ENCODE measurements around the gene PCIF1. TPM values are rescaled to one million over a fixed set of nuclear protein-coding genes. Genes with fewer than 3 reads are reported as not detected.
A peak's percentile ranks its signal among the peaks of the same experiment; 100 is the strongest.

Gene PCIF1
- total RNA-seq, 1 donor, result 12.7 TPM

DNA sequence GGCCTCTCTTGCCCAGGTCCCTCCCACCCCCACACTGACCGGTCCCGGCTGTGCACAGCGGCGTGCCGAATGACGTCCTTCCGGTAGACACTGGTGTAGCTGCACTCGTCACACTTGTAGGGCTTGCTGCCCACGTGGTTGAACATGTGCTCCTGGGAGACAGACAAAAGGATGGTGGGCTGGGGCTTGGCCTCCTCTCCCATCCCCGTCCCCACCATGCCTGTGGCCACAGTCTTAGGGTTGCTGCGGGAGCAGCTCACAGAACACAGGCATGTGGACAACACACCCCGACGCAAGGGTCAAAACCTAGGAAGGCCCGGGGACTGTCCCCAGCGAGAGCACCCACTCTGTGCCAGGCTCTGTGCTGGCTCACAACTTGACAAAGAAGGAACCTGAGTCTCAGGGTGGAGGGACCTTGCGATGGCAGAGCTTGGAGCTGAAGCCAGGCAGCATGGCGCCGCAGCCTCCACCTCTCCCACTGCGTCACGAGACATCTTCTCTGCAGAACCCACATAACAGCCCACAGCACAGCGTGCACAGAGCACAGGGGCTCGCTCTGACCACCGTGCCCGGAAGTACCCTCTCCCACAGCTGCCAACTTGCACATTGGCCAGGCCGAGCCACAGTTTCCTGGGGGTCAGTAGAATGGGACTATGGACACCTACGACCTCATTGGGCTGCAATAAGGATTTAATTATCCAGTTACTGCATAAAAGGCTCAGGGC is 27.7 kb downstream of the PCIF1 start:
- Histone ChIP-seq H3K27me3 (ENCODE audit: insufficient read depth, low read length) (no peaks in the 10 kb centered on the region), H3K4me3 (ENCODE audit: insufficient read depth, low read length) (no peak overlapping the region), H4K20me1 (ENCODE audit: insufficient read depth, low read length) (peaks cover 11% of the 10 kb centered on the region), H2AFZ (ENCODE audit: low read length) (no peak overlapping the region), H3K27ac (ENCODE audit: low read depth, low read length) (no peak overlapping the region), H3K9me3 (ENCODE audit: low read depth, low read length) (no peaks in the 10 kb centered on the region), H3K4me1 (ENCODE audit: insufficient read depth, low read length) (no peaks in the 10 kb centered on the region), H3K4me2 (ENCODE audit: insufficient read depth, low read length) (no peak overlapping the region), H3K36me3 (ENCODE audit: insufficient read depth, low read length) (peaks cover 94% of the 10 kb centered on the region), H3K79me2 (ENCODE audit: insufficient read depth, low read length) (peaks cover 2% of the 10 kb centered on the region)
- peak; percentile 39 for DNase-seq (ENCODE audit: insufficient read length, low spot score, missing footprints)
- TF ChIP-seq, protein P1, sequence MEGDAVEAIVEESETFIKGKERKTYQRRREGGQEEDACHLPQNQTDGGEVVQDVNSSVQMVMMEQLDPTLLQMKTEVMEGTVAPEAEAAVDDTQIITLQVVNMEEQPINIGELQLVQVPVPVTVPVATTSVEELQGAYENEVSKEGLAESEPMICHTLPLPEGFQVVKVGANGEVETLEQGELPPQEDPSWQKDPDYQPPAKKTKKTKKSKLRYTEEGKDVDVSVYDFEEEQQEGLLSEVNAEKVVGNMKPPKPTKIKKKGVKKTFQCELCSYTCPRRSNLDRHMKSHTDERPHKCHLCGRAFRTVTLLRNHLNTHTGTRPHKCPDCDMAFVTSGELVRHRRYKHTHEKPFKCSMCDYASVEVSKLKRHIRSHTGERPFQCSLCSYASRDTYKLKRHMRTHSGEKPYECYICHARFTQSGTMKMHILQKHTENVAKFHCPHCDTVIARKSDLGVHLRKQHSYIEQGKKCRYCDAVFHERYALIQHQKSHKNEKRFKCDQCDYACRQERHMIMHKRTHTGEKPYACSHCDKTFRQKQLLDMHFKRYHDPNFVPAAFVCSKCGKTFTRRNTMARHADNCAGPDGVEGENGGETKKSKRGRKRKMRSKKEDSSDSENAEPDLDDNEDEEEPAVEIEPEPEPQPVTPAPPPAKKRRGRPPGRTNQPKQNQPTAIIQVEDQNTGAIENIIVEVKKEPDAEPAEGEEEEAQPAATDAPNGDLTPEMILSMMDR (IDR thresholded peaks at IDR 0.05; ENCODE audit: extremely low read depth, low read depth, low read length), result no peak

DNA sequence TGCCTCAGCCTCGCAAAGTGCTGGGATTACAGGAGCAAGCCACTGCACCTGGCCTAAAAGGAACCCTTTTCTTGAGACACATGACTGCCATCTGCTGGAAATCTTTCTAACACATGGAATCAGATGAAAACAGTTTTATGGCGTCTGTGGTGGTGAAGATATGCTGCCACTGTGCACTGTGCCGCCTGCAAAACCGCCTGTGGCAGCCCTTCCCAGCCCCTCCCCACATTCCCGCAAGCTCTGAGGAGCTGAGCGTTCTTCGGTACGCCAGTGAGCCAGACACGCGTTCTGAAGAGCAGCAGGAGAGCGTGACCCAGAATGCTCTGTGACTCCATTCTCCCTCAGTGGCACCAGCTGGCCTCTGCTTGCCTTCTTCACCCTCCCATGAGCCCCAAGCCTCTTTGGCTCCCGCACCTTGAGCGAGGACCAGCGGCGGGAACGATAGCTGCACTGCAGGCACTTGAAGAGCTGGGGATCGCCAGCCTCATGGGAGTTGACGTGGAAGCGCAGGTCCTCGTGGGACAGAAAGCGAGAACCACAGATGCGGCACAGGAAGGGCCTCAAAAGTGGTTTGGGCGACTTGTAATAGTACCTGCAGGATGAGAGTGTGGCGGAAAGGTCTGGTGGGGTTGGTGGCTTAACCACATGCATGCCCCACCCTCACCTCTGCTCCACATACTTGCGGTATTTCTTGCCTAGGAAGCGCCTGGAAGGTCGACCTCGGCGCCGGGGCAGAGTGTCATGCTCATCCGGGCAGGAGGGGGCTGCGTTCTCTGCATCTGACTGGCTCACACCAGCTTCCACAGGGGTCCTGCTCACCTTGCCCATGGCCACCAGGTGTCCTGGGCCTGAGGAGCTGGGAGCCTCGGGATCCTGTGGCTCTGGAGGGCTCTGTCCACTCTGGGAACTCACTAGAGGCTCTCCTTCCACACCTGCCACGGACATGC is 28.8 kb downstream of the PCIF1 start:
- no peak overlapping the region for H3K4me3 ChIP-seq (ENCODE audit: insufficient read depth, low read length)
- peak; percentile 86 for DNase-seq (ENCODE audit: insufficient read length, low spot score, missing footprints)
- peaks cover 3% of the 10 kb centered on the region for H3K4me1 ChIP-seq (ENCODE audit: insufficient read depth, low read length)
- H3K4me2 ChIP-seq (ENCODE audit: insufficient read depth, low read length), result no peak overlapping the region
- TF ChIP-seq, protein P1 (IDR thresholded peaks at IDR 0.05; ENCODE audit: extremely low read depth, low read depth, low read length), result peak; percentile 31
- H3K9me3 ChIP-seq (ENCODE audit: low read depth, low read length), result no peaks in the 10 kb centered on the region
- H3K27ac ChIP-seq (ENCODE audit: low read depth, low read length), result no peak overlapping the region
- H4K20me1 ChIP-seq (ENCODE audit: insufficient read depth, low read length), result peaks cover 20% of the 10 kb centered on the region
- no peak overlapping the region for H2AFZ ChIP-seq (ENCODE audit: low read length)
- H3K36me3 ChIP-seq (ENCODE audit: insufficient read depth, low read length), result peaks cover 94% of the 10 kb centered on the region
- H3K27me3 ChIP-seq (ENCODE audit: insufficient read depth, low read length), result no peaks in the 10 kb centered on the region
- H3K79me2 ChIP-seq (ENCODE audit: insufficient read depth, low read length), result peaks cover 10% of the 10 kb centered on the region

DNA sequence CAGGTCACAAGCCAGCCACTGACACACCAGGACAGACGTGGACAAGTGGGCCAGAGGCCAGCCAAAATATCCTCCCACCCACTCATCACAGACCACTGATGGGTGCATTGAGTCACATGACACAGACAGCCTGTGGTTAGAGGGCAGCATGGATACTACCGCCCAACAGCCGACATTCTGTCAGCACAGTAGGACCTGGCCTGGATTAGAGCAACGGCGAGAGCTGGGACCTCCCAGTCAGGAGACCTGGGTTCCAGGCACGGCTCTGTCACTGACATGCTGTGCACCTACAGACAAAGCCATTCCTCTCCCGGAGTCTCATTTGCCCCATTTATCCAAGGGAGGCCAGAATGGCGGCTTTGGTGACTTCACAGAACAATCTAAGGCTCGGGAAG is 29.5 kb downstream of the PCIF1 start:
- no peak overlapping the region for H3K4me2 ChIP-seq (ENCODE audit: insufficient read depth, low read length)
- peaks cover 88% of the 10 kb centered on the region for H3K36me3 ChIP-seq (ENCODE audit: insufficient read depth, low read length)
- no peaks in the 10 kb centered on the region for H3K27me3 ChIP-seq (ENCODE audit: insufficient read depth, low read length)
- H3K79me2 ChIP-seq (ENCODE audit: insufficient read depth, low read length), result peaks cover 15% of the 10 kb centered on the region
- H2AFZ ChIP-seq (ENCODE audit: low read length), result no peak overlapping the region
- H3K27ac ChIP-seq (ENCODE audit: low read depth, low read length), result no peak overlapping the region
- peaks cover 9% of the 10 kb centered on the region for H3K4me1 ChIP-seq (ENCODE audit: insufficient read depth, low read length)
- peaks cover 24% of the 10 kb centered on the region for H4K20me1 ChIP-seq (ENCODE audit: insufficient read depth, low read length)
- no peak overlapping the region for H3K4me3 ChIP-seq (ENCODE audit: insufficient read depth, low read length)
- TF ChIP-seq, protein P1 (IDR thresholded peaks at IDR 0.05; ENCODE audit: extremely low read depth, low read depth, low read length), result no peak
- no peaks in the 10 kb centered on the region for H3K9me3 ChIP-seq (ENCODE audit: low read depth, low read length)
- peak; percentile 49 for DNase-seq (ENCODE audit: insufficient read length, low spot score, missing footprints)
